ENCODE results near the gene APEH. TPM values are rescaled to one million over a fixed set of nuclear protein-coding genes. Genes with fewer than 3 reads are reported as not detected.

Gene APEH
- total and polyA plus RNA-seq, 2 of the 13 experiments (the other 11 are each of a cell fraction or from before 2014, with no cell fraction given) = 116 to 130 TPM

GRCh38 chr3:49650177-49650576, 24.0 kb upstream of the APEH start:
- intact Hi-C loops (cut with micrococcal nuclease; ENCODE audit: unreplicated experiment) (no loop called here), in situ Hi-C loops (cut with HindIII; ENCODE audit: extremely low pct_ligation_motif_present, low pct_unique_long_range_greater_than_20kb) (no loop called here)
- no TSS peak for BruUV-seq (replicated peaks)
- no peaks in the 10 kb centered on the region for H3K79me2 ChIP-seq (ENCODE audit: insufficient read depth, low read length)
- FAIRE-seq = no peak
- H3K4me1 ChIP-seq (ENCODE audit: insufficient read depth, low read length) = peaks cover 33% of the 10 kb centered on the region
- no peak overlapping the region for H3K27ac ChIP-seq (ENCODE audit: extremely low read length, insufficient read depth, low read length)
- H3K36me3 ChIP-seq (replicated peaks in 1 of 2; ENCODE audit: control insufficient read depth in 1 of 2, insufficient read depth in 2 of 2, low read length in 2 of 2) = no peaks in the 10 kb centered on the region
- H3K9me3 ChIP-seq (ENCODE audit: low read length) = no peaks in the 10 kb centered on the region
- H3K9ac ChIP-seq (ENCODE audit: insufficient read depth, low read depth, low read length) = no peak overlapping the region
- H3K4me2 ChIP-seq (ENCODE audit: low read depth, low read length) = no peak overlapping the region
- ChIA-PET CTCF (ENCODE audit: low intra/inter-chr PET ratio, low total read pairs) (no interaction called here), POLR2A (no interaction called here)
- no peak for ATAC-seq
- no peaks in the 10 kb centered on the region for H3K27me3 ChIP-seq (ENCODE audit: control insufficient read depth in 1 of 2, insufficient read depth in 2 of 2, low read length in 2 of 2)
- no peaks in the 10 kb centered on the region for H4K20me1 ChIP-seq (ENCODE audit: insufficient read depth, low read length)
- no peak overlapping the region for H3K4me3 ChIP-seq (replicated peaks in 1 of 3; ENCODE audit: insufficient read depth in 1 of 3, low read depth in 2 of 3, low read length in 3 of 3)
- no peak overlapping the region for H2AFZ ChIP-seq (ENCODE audit: low read length)
- 71% methylated on average over 1 of the region's 1 CpG for WGBS (ENCODE audit: low lambda C conversion rate)
- DNase-seq (ENCODE audit: low spot score) = no peak
- TF ChIP-seq ZNF512B (CRISPR knock-in tag; IDR thresholded peaks at IDR 0.05; ENCODE audit: borderline replicate concordance) (no peak), ZNF142 (CRISPR knock-in tag; IDR thresholded peaks at IDR 0.05) (no peak), ZNF557 (CRISPR knock-in tag; IDR thresholded peaks at IDR 0.05) (no peak), ZBTB10 (CRISPR knock-in tag; IDR thresholded peaks at IDR 0.05; ENCODE audit: borderline replicate concordance) (no peak), TGIF2 (CRISPR knock-in tag; IDR thresholded peaks at IDR 0.05) (no peak), NCOA1 (CRISPR knock-in tag; IDR thresholded peaks at IDR 0.05) (no peak), ZSCAN12 (CRISPR knock-in tag; IDR thresholded peaks at IDR 0.05) (no peak), HBP1 (CRISPR knock-in tag; IDR thresholded peaks at IDR 0.05; ENCODE audit: low read depth) (no peak)
